GM18867 (cell line): ENCODE results near the gene HLA-B.
"Not testable (repeated sequence)": the region's sequence is repeated elsewhere in the genome, so short reads cannot be mapped to it uniquely, and the experiment has no call there.

Experiments used
- ATAC-seq: cut with Tn5 transposase; IDR thresholded peaks from one replicate; pipeline ENCODE4 v1.9.1; 2021; ENCODE audit warnings: mild to moderate bottlenecking, moderate library complexity; ENCODE audit not compliant: unreplicated experiment

Gene HLA-B

DNA sequence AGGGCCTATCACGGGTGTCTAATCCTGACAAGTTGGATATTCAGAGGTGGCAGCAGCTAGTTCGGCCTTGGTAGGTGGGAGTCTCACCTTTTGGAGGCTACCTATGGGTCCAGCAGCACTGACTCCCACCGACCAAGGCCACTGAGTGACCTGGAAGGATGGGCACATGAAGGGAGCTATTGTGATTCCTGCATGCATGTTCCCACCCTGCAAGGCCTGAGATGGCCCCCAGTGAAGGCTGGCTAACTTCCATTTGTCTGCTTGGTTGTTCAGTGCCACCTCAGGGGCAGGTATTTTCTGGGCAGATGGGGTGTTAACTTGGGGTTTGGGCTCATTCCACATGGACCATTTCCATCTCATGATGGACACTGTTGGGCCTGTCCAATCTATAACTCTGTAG lies 28.1 kb upstream of the HLA-B start:
- ATAC-seq: no peak

DNA sequence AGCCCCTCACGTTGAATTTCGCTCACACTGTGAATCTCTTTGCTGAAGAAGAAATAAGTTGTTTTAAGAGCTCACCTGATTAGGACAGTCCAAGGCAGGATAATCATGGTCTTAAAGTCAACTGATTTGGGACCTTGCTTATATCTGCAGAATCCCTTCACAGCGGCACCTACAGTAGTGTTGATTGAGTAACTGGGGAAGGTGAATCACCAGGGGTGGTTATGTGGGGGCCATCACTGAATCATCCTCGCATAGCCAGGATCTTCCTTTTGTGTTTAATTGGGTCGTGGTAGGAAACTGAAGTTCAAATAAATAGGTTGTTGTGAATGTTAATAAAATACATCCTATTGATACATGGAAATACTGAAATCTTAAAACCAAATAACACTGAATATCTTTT lies 26.2 kb upstream of the HLA-B start:
- ATAC-seq: no peak

DNA sequence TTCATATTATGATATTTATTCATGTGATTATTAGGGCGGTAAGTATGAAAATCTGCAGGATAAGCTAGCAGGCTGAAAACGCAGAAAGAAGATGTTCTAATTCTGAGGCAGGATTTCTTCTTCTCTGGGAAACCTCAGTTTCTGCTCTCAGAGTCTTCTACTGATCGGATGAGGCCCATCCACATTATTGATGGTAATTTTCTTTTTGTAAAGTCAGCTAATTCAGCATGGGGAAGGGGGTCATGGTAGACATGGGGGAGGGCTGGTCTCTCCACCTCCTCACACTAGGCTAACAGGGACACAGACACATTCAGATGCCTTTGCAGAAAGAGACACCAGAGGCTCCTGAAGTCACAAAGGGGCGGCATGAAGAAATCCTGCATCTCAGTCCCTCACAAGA lies 24.7 kb upstream of the HLA-B start:
- no peak for ATAC-seq

DNA sequence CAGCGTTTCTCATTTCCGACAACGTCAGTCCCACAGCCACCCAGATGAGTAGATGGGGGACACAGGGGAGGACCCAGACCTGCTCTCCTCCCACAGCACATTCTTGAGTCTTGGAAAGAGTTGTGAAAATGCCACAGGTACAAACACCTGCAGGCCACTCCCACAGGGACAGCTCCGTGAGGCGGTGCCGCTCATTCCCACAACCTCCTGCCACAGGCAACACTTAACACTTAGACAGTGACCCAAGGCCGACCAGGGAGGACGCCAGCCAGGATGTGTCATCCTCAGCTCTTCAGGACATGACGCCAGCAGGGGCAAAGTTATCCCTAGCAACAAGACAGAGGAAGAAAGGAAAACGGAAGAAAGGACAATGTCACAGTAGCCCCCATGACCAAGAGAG lies 22.9 kb upstream of the HLA-B start:
- ATAC-seq: no peak

DNA sequence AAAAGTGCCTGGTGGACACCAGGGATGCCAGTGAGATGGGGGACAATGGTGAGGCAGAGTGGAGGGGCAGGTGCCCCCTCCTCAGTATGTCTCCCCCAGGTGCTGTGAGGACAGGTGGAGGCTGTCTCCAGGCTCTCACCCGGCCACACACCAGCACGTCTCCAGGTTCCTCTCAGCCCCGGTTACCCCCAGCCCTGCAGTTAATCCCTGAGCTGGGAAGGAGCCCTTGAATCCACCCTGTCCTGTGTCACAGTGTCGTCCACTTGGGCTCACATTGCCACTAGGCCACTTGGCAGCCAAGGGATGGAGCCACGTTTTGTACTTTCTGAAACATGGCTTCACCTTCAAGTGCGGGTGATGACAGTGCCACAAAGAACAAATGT lies 21.7 kb upstream of the HLA-B start:
- no peak for ATAC-seq

DNA sequence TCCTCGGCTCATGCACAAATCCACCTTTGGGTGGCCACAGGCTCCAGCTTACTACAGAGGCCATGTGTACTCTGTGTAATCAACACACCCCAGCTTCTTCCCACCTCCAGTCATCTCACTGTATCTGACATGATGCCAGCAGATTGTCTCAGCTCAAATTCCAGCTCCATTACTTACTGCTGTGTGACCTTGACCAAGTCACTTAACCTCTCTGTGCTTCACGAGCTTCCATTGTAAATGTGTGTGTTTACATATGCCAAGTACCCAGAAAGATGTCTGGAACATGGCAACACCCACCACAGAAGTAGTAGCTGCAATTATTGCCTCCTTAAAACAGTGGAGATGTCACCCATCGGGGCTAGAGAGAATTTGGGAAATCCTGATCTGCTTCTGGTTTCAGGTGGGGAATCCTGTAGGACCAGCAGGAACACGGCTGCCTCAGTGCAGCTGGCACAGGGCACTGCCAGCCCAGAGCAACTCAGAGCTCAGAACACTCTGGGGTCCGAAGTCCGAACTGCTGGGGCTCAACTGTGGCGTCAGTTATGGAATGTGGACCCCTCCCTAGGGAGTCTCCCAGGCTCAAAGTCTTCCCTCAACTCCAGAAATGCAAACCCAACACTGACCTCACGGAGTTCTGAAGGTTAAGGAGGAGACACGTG lies 21.2 kb upstream of the HLA-B start:
- no peak for ATAC-seq

DNA sequence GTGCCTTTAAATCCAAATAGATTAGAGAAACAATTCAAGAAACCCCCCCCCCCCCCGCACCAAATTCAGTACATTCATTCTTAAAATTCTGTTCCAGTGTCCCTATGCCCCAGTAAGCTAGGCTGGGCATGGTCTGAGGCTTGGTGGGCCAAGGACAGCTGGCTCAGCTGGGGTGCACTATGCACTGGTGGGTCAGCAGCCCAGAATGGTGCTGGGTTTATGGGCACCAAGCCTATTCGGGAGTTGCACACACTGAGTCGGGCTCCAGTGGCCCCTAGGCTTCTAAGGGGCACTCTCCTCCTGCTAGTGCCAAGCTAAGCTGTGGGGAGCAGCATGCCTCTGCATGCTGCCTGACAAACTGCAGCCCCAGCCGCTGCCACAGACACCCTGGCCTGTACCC lies 20.1 kb upstream of the HLA-B start:
- no peak for ATAC-seq

DNA sequence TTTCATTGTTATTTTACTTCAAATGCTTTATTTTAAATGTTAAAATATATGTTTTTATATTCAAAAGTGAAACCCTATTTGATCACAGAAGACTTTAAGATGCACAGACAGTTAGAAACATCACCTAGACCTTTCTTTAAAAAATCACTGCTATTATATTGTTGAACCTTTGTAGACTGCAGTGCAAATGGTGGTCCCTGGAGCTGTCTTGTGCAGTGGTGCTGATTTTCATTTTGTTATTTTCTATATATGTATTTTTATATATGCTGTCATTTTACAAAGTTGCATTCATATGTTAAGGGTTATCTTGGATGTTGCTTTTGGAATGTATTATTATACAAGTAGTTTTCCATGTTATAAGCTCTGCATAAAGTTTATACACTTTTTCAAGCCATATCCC lies 18.7 kb upstream of the HLA-B start:
- no peak for ATAC-seq

DNA sequence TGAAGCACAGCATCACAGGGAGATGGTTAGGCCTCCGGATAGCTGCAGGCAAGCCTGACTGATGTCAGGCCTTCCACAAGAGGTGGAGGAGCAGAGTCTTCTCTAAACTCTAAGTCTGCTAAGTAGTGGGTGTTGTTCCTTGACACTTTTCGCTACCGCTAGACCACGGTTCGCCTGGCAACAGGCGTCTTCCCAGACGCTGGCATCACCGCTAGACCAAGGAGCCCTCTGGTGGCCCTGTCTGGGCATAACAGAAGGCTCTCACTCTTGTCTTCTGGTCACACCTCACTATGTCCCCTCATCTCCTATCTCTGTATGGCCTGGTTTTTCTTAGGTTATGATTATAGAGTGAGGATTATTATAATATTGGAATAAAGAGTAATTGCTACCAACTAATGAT lies 17.1 kb upstream of the HLA-B start:
- ATAC-seq: not testable (repeated sequence)

DNA sequence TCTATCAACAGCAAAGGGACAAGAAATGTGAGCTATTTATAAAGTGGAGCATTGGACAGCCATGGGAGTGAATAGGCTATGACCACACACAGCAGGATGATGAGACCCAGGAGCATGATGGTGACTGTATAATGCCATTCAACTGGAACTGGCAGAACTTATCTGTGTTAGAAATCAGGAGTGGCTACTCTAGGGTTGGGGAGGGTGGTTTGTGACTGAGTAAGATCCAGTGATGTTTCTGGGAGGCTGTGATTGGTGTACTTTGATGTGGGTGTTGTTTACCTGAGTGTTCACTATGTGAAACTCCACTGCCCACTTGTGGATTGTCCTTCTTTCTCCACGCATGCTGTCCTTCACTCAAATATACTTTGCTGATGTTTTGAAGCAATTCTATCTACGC lies 11.5 kb upstream of the HLA-B start:
- no peak for ATAC-seq

DNA sequence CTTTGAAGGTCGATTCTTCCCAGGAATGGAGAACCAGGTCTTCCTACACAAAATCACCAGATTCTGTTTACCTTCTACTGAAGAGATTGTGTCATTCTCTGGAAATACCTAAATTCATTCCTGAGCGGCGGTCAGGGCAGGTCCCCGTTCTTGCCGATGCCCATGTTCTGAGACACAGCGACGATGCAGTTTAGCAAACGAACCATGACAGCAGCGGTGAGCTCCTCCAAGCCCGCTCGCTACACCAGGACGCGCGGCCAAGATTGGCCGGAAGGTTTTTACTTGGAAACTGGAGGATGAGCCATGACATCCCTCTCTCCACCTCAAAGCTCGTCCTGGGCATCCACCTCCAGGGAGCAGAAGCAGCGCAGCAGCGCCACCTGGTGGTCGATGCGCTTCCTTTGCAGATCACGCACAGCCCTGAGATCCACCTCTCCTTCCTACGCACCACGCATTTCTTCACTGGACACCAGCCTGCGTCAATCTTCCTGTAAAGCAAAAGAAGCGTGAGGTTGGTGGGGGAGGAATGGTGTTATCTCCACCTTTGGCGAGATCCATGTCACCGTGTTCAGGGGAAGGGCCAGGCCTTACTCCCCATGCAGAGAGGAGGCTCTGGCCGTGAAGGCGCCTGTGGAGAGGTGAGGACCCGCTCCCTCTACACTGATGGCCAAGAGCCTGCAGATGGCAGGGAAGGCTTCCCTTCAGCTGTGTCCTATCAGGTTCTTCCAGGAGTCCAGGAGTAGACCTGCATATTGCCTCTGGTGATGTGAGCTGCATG lies 9.9 kb upstream of the HLA-B start:
- peak; percentile 70 for ATAC-seq

DNA sequence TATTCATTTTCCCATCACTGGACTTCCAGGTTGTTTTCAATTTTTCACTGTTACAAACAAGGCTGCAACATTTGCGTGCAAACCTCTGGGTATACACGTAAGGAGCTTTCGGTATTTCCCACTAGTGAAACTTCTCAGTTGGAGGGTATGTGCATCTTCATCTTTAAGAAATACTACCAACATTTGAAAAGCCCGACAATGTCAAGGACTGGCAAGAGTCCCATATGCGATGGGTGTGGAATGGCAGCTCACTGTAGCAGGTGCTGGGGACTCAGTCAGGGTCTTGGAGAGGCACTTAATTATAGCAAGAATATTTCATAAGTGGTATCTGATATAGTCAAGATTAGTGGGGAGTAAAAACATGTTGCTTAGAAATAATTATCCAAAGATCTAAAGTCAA lies 8.9 kb upstream of the HLA-B start:
- ATAC-seq: no peak

DNA sequence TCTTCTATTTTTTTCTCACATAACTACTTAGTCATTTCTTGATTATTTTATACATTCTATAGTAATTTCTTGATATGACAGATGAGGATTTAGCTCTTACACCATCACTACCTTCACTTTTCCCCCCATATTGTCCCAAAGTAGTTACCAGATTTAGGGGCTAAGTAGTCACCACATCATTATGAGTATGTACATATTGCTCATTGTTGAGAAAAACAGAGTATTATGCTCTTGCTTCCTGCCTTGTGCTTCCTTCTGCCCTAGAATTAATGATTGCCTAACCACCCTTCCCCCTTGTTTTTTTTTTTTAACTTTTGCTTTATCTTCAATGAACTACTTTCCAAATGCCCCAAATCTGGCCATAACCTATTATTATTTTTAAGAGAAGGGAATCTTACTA lies 6.8 kb upstream of the HLA-B start:
- no peak for ATAC-seq

DNA sequence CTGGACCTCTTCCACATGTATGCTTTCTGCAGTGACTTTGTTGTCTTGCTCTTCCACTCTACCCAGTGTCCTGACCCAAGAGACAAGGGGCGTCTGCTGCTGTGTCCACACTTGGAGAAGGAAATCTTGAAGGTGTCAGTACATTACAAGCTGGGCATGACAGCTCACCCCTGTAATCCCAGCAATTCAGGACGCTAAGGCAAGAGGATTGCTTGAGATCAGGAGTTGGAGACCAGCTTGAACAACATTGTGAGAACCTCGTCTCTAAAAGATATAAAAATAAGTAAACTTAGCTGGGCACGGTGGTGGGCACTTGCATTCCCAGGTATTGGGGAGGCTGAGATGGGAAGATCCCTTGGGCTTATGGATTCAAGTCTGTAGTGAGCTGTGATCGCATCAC lies 5.8 kb upstream of the HLA-B start:
- ATAC-seq: no peak

DNA sequence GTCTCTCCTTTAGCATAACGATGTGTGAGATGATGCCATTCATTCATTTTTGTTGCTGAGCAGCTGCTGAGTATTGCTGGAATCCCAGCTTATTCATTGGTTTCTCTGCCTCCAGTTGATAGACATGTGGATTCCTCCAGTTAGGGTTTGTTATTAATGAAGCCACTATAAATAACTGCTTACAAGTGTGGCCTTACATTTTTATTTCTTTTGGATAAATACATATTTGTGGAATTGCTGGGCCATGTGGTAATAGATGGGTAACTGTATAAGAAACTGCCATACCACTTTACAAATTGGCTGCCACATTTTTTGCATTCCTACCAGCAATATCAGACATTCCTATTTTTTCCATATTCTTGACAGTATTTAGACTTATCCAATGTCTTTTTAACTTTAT lies 2.6 kb upstream of the HLA-B start:
- ATAC-seq: no peak

DNA sequence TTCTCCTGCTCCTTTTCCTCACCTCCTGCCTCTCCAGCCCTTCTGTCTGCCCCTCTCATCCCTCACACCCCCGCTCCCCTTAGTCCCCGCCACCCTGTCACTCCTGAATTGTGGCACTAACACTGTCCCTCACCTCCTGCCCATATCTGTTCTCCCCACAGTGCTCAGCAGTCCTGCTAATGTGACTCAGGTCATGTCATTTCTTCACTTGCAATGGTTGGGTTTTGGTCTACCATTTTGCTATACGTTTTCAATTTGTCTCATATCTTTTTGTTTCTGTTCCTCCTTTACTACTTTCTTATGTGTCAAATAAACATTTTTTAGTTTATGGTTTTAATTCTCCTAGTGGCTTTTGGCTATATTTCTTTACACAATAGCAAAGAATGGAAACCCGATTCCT lies 1.3 kb upstream of the HLA-B start:
- no peak for ATAC-seq

DNA sequence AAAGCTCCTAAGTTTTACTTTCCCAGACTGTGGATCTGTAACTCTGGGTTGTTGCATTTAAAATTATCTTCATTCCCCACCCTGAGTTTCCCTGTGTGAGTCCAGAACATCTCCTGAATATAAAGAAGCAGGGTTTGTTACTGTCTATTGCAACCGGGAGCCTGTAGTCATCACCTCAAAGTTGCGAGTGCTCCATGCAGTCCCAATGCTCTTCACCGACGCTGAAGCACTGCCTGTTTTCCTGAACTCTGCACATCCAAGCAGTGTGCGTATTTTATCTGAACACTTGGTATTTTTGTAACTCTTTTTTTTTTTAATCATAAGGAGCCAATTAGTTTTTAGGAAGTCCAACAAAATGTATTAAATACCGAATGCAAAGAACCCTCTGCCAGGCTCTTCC lies 907 bp upstream of the HLA-B start:
- no peak for ATAC-seq

DNA sequence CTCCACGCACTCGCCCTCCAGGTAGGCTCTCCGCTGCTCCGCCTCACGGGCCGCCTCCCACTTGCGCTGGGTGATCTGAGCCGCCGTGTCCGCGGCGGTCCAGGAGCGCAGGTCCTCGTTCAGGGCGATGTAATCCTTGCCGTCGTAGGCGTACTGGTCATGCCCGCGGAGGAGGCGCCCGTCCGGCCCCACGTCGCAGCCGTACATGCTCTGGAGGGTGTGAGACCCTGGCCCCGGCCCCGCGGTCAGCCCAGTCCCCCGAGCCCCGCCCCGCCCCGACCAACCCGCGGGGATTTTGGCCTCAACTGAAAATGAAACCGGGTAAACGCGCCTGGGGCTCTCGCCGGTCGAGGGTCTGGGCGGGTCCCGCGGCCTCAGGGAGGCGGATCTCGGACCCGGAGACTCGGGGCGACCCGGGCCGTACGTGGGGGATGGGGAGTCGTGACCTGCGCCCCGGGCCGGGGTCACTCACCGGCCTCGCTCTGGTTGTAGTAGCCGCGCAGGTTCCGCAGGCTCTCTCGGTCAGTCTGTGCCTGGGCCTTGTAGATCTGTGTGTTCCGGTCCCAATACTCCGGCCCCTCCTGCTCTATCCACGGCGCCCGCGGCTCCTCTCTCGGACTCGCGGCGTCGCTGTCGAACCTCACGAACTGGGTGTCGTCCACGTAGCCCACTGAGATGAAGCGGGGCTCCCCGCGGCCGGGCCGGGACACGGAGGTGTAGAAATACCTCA lies 598 bp downstream of the HLA-B start:
- ATAC-seq: peak; percentile 25

DNA sequence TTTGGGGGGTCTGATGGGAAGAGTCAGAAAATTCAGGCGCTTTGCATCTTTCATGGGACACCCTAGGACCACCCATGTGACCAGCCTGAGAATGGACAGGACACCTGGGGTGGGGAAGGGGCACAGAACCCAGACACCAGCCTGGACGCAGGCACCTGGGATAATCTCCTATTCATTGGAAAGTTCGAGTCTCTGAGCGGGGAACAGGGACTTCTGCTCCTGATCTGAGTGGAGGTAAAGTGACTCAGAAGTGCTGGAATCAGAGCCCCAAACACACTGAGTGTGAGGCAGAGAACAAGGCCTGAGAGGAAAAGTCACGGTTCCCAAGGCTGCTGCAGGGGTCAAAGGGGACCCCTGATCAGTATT lies 1.4 kb downstream of the HLA-B start:
- ATAC-seq: no peak

DNA sequence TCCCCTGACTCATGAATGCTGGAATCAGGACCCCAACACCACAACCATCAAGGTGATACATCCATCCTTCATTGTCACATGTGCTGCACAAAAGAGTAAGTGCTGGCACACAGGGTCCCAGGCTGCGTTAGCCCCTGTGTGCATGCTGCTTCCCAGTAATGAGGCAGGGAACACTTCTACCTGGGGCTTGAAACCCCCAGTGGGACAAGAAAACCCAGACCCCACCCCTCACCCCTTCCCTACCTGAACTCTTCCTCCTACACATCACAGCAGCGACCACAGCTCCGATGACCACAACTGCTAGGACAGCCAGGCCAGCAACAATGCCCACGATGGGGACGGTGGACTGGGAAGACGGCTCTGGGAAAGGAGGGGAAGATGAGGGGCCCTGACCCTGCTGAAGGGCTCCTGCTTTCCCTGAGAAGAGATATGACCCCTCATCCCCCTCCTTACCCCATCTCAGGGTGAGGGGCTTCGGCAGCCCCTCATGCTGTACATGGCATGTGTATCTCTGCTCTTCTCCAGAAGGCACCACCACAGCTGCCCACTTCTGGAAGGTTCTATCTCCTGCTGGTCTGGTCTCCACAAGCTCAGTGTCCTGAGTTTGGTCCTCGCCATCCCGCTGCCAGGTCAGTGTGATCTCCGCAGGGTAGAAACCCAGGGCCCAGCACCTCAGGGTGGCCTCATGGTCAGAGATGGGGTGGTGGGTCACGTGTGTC lies 2.0 kb downstream of the HLA-B start:
- ATAC-seq: no peak

DNA sequence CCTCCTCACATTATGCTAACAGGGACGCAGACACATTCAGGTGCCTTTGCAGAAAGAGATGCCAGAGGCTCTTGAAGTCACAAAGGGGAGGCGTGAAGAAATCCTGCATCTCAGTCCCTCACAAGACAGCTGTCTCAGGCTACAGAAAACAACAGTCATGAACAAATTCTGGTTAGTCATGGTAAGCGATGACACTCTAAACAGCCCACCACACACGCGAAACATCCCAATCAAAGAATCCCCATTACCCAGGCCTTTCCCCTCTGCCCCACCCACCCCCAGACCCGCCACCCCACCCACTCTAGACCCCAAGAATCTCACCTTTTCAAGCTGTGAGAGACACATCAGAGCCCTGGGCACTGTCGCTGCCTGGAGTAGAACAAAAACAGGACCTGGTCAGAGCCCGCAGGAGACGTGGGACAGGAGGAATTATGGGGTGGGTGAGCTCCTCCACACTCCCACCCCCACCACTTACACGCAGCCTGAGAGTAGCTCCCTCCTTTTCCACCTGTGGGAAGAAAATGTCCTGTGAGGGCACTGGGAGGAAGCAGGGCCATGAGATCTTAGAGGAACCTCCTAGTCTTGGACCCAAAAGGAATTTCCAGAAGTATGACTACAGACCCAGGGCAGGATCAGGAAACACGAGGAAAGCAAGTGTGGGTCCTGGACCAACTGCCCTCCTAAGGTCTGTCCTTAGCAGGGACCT lies 2.7 kb downstream of the HLA-B start:
- ATAC-seq: no peak
